ENCODE results near the gene TMEM238. TPM values are rescaled to one million over a fixed set of nuclear protein-coding genes. Genes with fewer than 3 reads are reported as not detected.
A peak's percentile ranks its signal among the peaks of the same experiment; 100 is the strongest.

Gene TMEM238
- total RNA-seq, 2 experiments from 2014 or later = 14.2 to 14.3 TPM

GRCh38 chr19:55341595-55342531 lies 42.2 kb downstream of the TMEM238 start:
- H3K36me3 Mint-ChIP-seq (ENCODE audit: low read depth) = peaks cover 32% of the 10 kb centered on the region
- POLR2A ChIA-PET = no interaction called here
- peaks cover 21% of the 10 kb centered on the region for H3K4me1 Mint-ChIP-seq (ENCODE audit: low read depth)
- H3K4me3 ChIP-seq (ENCODE audit: low read length) = no peak overlapping the region
- no peak for TF ChIP-seq CTCF (IDR thresholded peaks at IDR 0.05)
- no peak overlapping the region for H3K27ac ChIP-seq (ENCODE audit: low read depth in 1 of 2, low read length in 2 of 2)
- H3K27ac Mint-ChIP-seq = peak overlapping the region; percentile 99
- ATAC-seq (ENCODE audit: poor library complexity) = no peak
- peaks cover 32% of the 10 kb centered on the region for H3K4me1 ChIP-seq (ENCODE audit: insufficient read depth, low read length)
- H3K9me3 Mint-ChIP-seq = no peaks in the 10 kb centered on the region
- no peaks in the 10 kb centered on the region for H3K9me3 ChIP-seq (ENCODE audit: control insufficient read depth in 1 of 2, insufficient read depth in 1 of 2, low read length in 2 of 2)
- peak in 1 of 14 experiments; percentile 45 for DNase-seq
- H3K27me3 Mint-ChIP-seq = peaks cover 13% of the 10 kb centered on the region
- CTCF ChIA-PET = no interaction called here
- H3K4me3 Mint-ChIP-seq = peak overlapping the region; percentile 62
- intact Hi-C loops (cut with DNase I, micrococcal nuclease) = no loop called here
- H3K36me3 ChIP-seq (ENCODE audit: insufficient read depth, low read length) = peaks cover 8% of the 10 kb centered on the region
- H3K27me3 ChIP-seq (ENCODE audit: control insufficient read depth in 1 of 2, insufficient read depth in 2 of 2, low read length in 2 of 2) = peaks cover 3 to 4% of the 10 kb centered on the region in 2 experiments

- H3K27ac ChIP-seq (ENCODE audit: low read depth in 1 of 2, low read length in 2 of 2) = no peak overlapping the region
- H3K27me3 ChIP-seq (ENCODE audit: control insufficient read depth in 1 of 2, insufficient read depth in 2 of 2, low read length in 2 of 2) = peaks cover 3 to 4% of the 10 kb centered on the region in 2 experiments
- peak overlapping the region; percentile 86 for H3K4me3 Mint-ChIP-seq
- peak overlapping the region; percentile 71 for H3K4me3 ChIP-seq (ENCODE audit: low read length)
- ATAC-seq (ENCODE audit: poor library complexity) = no peak
- ChIA-PET CTCF (interaction anchor here (1.1 kb wide), 1 partner anchor 9 kb away, joined by 4 read pairs; no protein-coding TSS in a partner anchor), POLR2A (no interaction called here)
- peaks cover 32% of the 10 kb centered on the region for H3K4me1 ChIP-seq (ENCODE audit: insufficient read depth, low read length)
- no peaks in the 10 kb centered on the region for H3K9me3 Mint-ChIP-seq
- H3K9me3 ChIP-seq (ENCODE audit: control insufficient read depth in 1 of 2, insufficient read depth in 1 of 2, low read length in 2 of 2) = no peaks in the 10 kb centered on the region
- no peak for TF ChIP-seq CTCF (IDR thresholded peaks at IDR 0.05)
- H3K4me1 Mint-ChIP-seq (ENCODE audit: low read depth) = peaks cover 21% of the 10 kb centered on the region
- DNase-seq = peak in 13 of 14 experiments; percentile 21 to 73 (median 45)
- peaks cover 8% of the 10 kb centered on the region for H3K36me3 ChIP-seq (ENCODE audit: insufficient read depth, low read length)
- intact Hi-C loops (cut with DNase I, micrococcal nuclease) = no loop called here
- peaks cover 32% of the 10 kb centered on the region for H3K36me3 Mint-ChIP-seq (ENCODE audit: low read depth)
- peaks cover 20% of the 10 kb centered on the region for H3K27me3 Mint-ChIP-seq
- H3K27ac Mint-ChIP-seq = peak overlapping the region; percentile 99
Measured at GRCh38 chr19:55341171-55341588, 42.9 kb downstream of the TMEM238 start.

GRCh38 chr19:55340784-55341147 lies 43.3 kb downstream of the TMEM238 start:
- POLR2A ChIA-PET = no interaction called here
- peak overlapping the region; percentile 86 for H3K4me3 Mint-ChIP-seq
- ATAC-seq (ENCODE audit: poor library complexity) = no peak

More at GRCh38 chr19:55340784-55341147, 43.3 kb downstream of the TMEM238 start:
- Mint-ChIP-seq H3K9me3 (no peaks in the 10 kb centered on the region), H3K36me3 (ENCODE audit: low read depth) (peaks cover 31% of the 10 kb centered on the region), H3K27me3 (peaks cover 22% of the 10 kb centered on the region), H3K4me1 (ENCODE audit: low read depth) (peaks cover 21% of the 10 kb centered on the region), H3K27ac (peak overlapping the region; percentile 99)
- intact Hi-C loops (cut with DNase I, micrococcal nuclease) = loop anchor here in 1 of 2 experiments (1.0 kb wide), 1 partner anchor 14 kb away; the partner anchor contains the start of gene COX6B2
- TF ChIP-seq CTCF (IDR thresholded peaks at IDR 0.05) = no peak
- Histone ChIP-seq H3K36me3 (ENCODE audit: insufficient read depth, low read length) (peaks cover 8% of the 10 kb centered on the region), H3K27ac (ENCODE audit: low read depth in 1 of 2, low read length in 2 of 2) (no peak overlapping the region), H3K27me3 (ENCODE audit: control insufficient read depth in 1 of 2, insufficient read depth in 2 of 2, low read length in 2 of 2) (peaks cover 3 to 4% of the 10 kb centered on the region in 2 experiments), H3K4me1 (ENCODE audit: insufficient read depth, low read length) (peaks cover 32% of the 10 kb centered on the region), H3K4me3 (ENCODE audit: low read length) (peak overlapping the region; percentile 71), H3K9me3 (ENCODE audit: control insufficient read depth in 1 of 2, insufficient read depth in 1 of 2, low read length in 2 of 2) (no peaks in the 10 kb centered on the region)
- CTCF ChIA-PET = interaction anchor here (0.7 to 1.1 kb wide), 2 partner anchors 9 to 39 kb away, joined by 3 to 4 read pairs; no protein-coding TSS in a partner anchor
- DNase-seq = peak in 5 of 14 experiments; percentile 10 to 57 (median 26)

Data from CD4-positive, alpha-beta T cell (primary cell).